Psoas muscle (tissue), 8 donors: ENCODE data around the gene APOL1. TPM values are rescaled to one million over a fixed set of nuclear protein-coding genes. Genes with fewer than 3 reads are reported as not detected.

Experiments used
- ATAC-seq, 4 donors: fragments of 200-7000 bp; cut with Tn5 transposase; one replicate each; pipeline ENCODE4 v1.9.1; 2020; ENCODE audit warnings: moderate library complexity in 3 of 4, mild to moderate bottlenecking in 2 of 4
- DNase-seq, 2 donors: peaks; one replicate each; pipeline ENCODE4 v3.0.0-alpha.2; 2020
- H3K27ac ChIP-seq: fragments of 200-600 bp; one replicate; pipeline ENCODE4 v1.8.0; 2022
- H3K27me3 ChIP-seq, 3 donors: fragments of 200-600 bp in 1 of 3; one replicate each; pipeline versions ENCODE4 v1.6.1 to v1.8.0; 2013 to 2022; ENCODE audit warnings: low read length in 2 of 3, mild to moderate bottlenecking in 2 of 3, moderate library complexity in 1 of 3; ENCODE audit not compliant: insufficient read depth in 3 of 3
- H3K36me3 ChIP-seq, 2 donors: fragments of 200-600 bp in 1 of 2; one replicate each; pipeline versions ENCODE4 v1.6.1 to v1.8.0; 2013 to 2022; ENCODE audit warnings: low read depth in 1 of 2, mild to moderate bottlenecking in 1 of 2, moderate library complexity in 1 of 2; ENCODE audit not compliant: insufficient read depth in 1 of 2
- H3K4me1 ChIP-seq: fragments of 200-600 bp; one replicate; pipeline ENCODE4 v1.8.0; 2022
- H3K4me3 ChIP-seq: fragments of 200-600 bp; one replicate; pipeline ENCODE4 v1.8.0; 2022; ENCODE audit warnings: mild to moderate bottlenecking
- H3K9me3 ChIP-seq: fragments of 200-600 bp; one replicate; pipeline ENCODE4 v1.8.0; 2022
- WGBS, 3 donors: extraction: QIAGEN DNeasy Blood & Tissue Kit; methylation state at CpG; one replicate each; pipeline versions ENCODE4 v1.1.6 to v1.1.7; 2013; 5-methylcytosine and 5-hydroxymethylcytosine counted together
- intact Hi-C, 2 donors: fragments of 100-400 bp; cut with DNase I; formaldehyde crosslinking; loops; one replicate each; pipeline versions ENCODE4 v1.11.0 to v1.14.2; 2022
- polyA plus RNA-seq, 3 donors: library from polyadenylated mRNA; stranded (reverse); fragments of 200-250 nt; gene quantifications; one replicate each; pipeline ENCODE4 v1.2.3, GENCODE V29; 2013
- total RNA-seq, 4 donors: library from RNA; stranded (reverse); fragmentation: NEBNext Ultra II Directional in 2 of 4; extraction: Animal tissue kit (Norgen Biotek cat#: 25700) in 2 of 4; gene quantifications; one replicate each; pipeline versions ENCODE4 v1.2.1 to v1.2.4, GENCODE V29; 2021 to 2023
- TF ChIP-seq, protein P1 (sequence below): fragments of 200-600 bp; IDR thresholded peaks from one replicate; pipeline ENCODE4 v1.8.0; 2022; ENCODE audit warnings: antibody characterized with exemption
- donor health status: healthy with polysubstance abuse.
- donor health status: DM: no; HTN: no; CAD: no; lungs with moderate emphysema.
- donor health status: Bipolar disorder and iron deficiency.
- donor health status: healthy.
- donor health status: DM: yes; HTN: yes; CAD: no.
- donor health status: DM: no; HTN: no; CAD: no.
- donor health status: DM: no; HTN: no; CAD: no.
- donor health status: DM: yes; HTN: yes; CAD: no.

The APOL1 gene
- total and polyA plus RNA-seq, 7 donors = 5.3 to 16.3 (median 6.0) TPM

DNA sequence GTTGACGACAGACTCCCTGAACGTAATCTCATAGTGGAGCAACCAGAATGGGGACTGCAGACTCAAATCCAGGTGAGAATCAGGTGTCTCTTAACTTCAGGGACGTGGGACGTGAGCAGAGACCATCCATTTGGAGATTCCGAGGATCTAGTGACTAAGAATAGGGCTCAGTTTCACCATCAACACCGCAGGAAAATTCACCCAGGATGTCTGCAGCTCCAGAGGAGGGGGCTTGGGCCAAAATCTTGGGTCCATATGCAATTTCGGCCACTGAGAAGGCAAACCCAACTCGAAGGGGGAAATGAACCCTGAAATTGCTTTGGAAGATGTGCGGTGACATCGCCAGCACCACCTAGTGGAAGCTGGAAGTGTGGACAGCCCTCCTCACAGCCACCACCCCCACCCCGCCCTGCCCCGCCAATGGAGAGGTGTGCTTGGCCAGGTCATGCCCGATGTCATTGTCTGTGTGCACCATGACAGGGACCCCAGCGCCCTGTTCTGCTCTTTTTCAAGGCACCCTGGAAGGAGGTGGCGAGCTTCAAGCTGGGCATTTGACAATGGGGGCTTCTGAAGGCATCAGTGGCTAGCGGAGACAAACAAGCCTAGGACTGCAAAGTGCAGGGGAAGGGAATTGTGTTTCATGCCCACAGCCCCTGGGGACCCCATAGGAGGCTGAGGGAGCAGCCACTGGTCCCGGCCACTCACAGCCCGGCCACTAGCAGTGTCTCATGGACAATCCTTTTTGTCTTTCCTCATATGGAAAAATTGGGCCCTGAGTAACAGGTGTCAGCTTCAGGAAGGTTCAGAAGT is 24.8 kb downstream of the APOL1 start:
- intact Hi-C loops = loop anchor here (2.0 to 5.0 kb wide), 2 partner anchors 79 to 85 kb away; no protein-coding TSS in a partner anchor

DNA sequence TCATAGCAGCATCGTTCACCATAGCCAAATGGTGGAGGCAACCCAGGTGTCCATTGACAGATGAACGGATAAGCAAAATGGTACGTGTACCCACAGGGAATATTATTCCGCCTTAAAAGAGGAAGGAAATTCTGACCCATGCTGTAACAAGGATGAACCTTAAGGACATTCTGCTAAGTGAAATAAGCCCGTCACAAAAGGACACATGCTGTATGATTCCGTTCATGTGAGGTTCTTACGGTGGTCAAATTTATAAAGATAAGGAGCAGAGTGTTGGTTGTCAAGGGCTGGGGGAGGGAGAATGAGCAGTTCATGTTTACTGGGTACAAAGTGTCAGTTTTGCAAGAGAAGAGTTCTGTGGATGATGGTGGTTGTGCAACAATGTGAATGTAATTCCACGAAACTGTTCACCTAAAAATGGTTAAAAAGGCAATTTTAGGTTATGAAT is 26.3 kb downstream of the APOL1 start:
- H3K27ac ChIP-seq = no peak overlapping the region
- 76 to 85% (median 85%) methylated on average over 8 of the region's 8 CpGs for WGBS, 3 donors
- H3K9me3 ChIP-seq = no peaks in the 10 kb centered on the region
- no peak overlapping the region for H3K4me3 ChIP-seq
- intact Hi-C loops = loop anchor here (2.0 to 5.0 kb wide), 2 partner anchors 80 to 87 kb away; no protein-coding TSS in a partner anchor
- DNase-seq (no peak), ATAC-seq (no peak)
- H3K27me3 ChIP-seq = no peaks in the 10 kb centered on the region
- H3K36me3 ChIP-seq = peaks cover 0 to 36% of the 10 kb centered on the region in 2 donors
- H3K4me1 ChIP-seq = no peaks in the 10 kb centered on the region
- TF ChIP-seq, protein P1, sequence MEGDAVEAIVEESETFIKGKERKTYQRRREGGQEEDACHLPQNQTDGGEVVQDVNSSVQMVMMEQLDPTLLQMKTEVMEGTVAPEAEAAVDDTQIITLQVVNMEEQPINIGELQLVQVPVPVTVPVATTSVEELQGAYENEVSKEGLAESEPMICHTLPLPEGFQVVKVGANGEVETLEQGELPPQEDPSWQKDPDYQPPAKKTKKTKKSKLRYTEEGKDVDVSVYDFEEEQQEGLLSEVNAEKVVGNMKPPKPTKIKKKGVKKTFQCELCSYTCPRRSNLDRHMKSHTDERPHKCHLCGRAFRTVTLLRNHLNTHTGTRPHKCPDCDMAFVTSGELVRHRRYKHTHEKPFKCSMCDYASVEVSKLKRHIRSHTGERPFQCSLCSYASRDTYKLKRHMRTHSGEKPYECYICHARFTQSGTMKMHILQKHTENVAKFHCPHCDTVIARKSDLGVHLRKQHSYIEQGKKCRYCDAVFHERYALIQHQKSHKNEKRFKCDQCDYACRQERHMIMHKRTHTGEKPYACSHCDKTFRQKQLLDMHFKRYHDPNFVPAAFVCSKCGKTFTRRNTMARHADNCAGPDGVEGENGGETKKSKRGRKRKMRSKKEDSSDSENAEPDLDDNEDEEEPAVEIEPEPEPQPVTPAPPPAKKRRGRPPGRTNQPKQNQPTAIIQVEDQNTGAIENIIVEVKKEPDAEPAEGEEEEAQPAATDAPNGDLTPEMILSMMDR = no peak

More for the DNA sequence above, 24.8 kb downstream of the APOL1 start:
- TF ChIP-seq, protein P1 = peak; percentile 72
- ATAC-seq (peak; percentile 66 to 83 (median 75)), DNase-seq (peak; percentile 58 to 74)
- no peaks in the 10 kb centered on the region for H3K9me3 ChIP-seq
- no peak overlapping the region for H3K4me3 ChIP-seq
- WGBS, 3 donors = 28 to 31% (median 30%) methylated on average over 18 of the region's 18 CpGs
- H3K27ac ChIP-seq = no peak overlapping the region
- H3K4me1 ChIP-seq = no peaks in the 10 kb centered on the region
- H3K36me3 ChIP-seq = peaks cover 0 to 21% of the 10 kb centered on the region in 2 donors
- no peaks in the 10 kb centered on the region for H3K27me3 ChIP-seq

DNA sequence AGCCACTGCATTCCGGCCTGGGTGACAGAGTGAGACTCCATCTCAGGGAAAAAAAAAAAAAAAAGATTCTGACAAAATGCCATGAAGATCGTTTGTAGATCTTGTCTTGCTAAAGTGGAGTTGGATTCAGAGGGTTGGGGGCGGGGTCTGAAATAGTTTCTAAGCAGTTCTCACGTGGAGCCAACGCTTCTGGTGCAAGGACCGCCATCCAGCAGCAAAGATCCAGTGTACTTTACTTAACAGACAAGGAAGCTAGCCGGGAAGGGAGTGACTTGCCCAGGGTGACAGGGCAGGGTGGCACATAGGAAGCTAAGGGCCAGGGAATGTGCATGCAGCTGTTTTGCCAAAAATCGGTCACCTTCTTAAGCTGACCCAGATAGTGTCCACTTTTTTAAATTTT is 27.4 kb downstream of the APOL1 start:
- intact Hi-C loops = loop anchor here in 1 of 2 donors (5.0 kb wide), 1 partner anchor 33 kb away; no protein-coding TSS in a partner anchor
- H3K27me3 ChIP-seq = no peaks in the 10 kb centered on the region
- no peaks in the 10 kb centered on the region for H3K9me3 ChIP-seq
- H3K36me3 ChIP-seq = peaks cover 1 to 48% of the 10 kb centered on the region in 2 donors
- H3K4me3 ChIP-seq = no peak overlapping the region
- ATAC-seq (peak in 1 of 4 donors; percentile 18), DNase-seq (no peak)
- WGBS, 3 donors = 71 to 81% (median 75%) methylated on average over 8 of the region's 8 CpGs
- H3K27ac ChIP-seq = no peak overlapping the region
- H3K4me1 ChIP-seq = no peaks in the 10 kb centered on the region
- TF ChIP-seq, protein P1 = no peak

DNA sequence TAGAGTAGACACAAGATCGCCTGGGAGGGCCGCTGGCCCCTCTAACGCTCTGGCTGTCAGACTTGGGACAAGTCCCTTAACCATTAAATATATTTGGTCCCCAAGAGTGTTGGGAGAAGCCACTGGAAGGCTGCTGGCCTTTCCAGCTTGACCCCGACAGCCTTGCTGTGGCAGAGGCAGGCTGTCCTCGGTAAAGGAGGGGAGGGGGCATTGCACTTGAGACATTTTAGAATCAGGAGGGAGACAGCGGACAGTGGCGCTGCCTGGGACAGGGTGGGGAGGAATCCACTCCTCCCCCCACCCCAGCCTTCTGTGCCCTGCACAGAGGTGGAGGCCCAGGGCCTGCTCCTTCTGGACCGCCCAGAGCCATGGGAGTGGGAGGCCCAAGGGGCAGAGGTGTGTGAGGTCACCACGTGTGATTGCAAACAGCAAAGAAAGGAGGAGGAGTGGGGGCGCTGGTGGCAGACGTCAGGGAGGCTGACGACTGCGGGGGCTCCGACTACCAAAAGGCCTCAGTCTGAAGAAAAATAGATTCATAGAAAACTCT is 28.9 kb downstream of the APOL1 start:
- no peak for ATAC-seq
- no peaks in the 10 kb centered on the region for H3K27me3 ChIP-seq
- DNase-seq = no peak
- no peak overlapping the region for H3K27ac ChIP-seq
- intact Hi-C loops = loop anchor here in 1 of 2 donors (5.0 kb wide), 1 partner anchor 35 kb away; no protein-coding TSS in a partner anchor
- H3K36me3 ChIP-seq = peaks cover 8 to 62% of the 10 kb centered on the region in 2 donors
- H3K9me3 ChIP-seq = no peaks in the 10 kb centered on the region
- TF ChIP-seq, protein P1 = no peak
- H3K4me3 ChIP-seq = no peak overlapping the region
- WGBS, 3 donors = 71 to 82% (median 79%) methylated on average over 11 to 14 of the region's 14 CpGs
- no peaks in the 10 kb centered on the region for H3K4me1 ChIP-seq
